Measurements from ENCODE around the gene OTOP3.

Gene OTOP3

GRCh38 chr17:74916136-74916850, 19.4 kb upstream of the OTOP3 start:
- DNase-seq (ENCODE audit: low spot score), result no peak

- DNase-seq (ENCODE audit: low spot score), result no peak
Observed at GRCh38 chr17:74916851-74917199, 18.9 kb upstream of the OTOP3 start.

- DNase-seq (ENCODE audit: low spot score), result no peak
Observed at GRCh38 chr17:74917430-74917829, 18.3 kb upstream of the OTOP3 start.

GRCh38 chr17:74918906-74919305, 16.8 kb upstream of the OTOP3 start:
- no peak for DNase-seq (ENCODE audit: low spot score)

- peak; percentile 77 for DNase-seq (ENCODE audit: low spot score)
Observed at GRCh38 chr17:74919440-74920305, 16.0 kb upstream of the OTOP3 start.

GRCh38 chr17:74920306-74920620, 15.4 kb upstream of the OTOP3 start:
- DNase-seq (ENCODE audit: low spot score), result no peak

GRCh38 chr17:74920642-74921025, 15.1 kb upstream of the OTOP3 start:
- DNase-seq (ENCODE audit: low spot score), result no peak

GRCh38 chr17:74921026-74921681, 14.5 kb upstream of the OTOP3 start:
- no peak for DNase-seq (ENCODE audit: low spot score)

GRCh38 chr17:74921769-74922168, 13.9 kb upstream of the OTOP3 start:
- DNase-seq (ENCODE audit: low spot score), result no peak

- no peak for DNase-seq (ENCODE audit: low spot score)
Observed at GRCh38 chr17:74922172-74922571, 13.5 kb upstream of the OTOP3 start.

GRCh38 chr17:74922694-74923537, 12.8 kb upstream of the OTOP3 start, which contains the start of gene USH1G:
TSS of gene USH1G (minus strand) at chr17:74923255. CDS start at chr17:74923073, 182 bp downstream.
- no peak for DNase-seq (ENCODE audit: low spot score)

GRCh38 chr17:74923538-74924249, 12.0 kb upstream of the OTOP3 start:
- DNase-seq (ENCODE audit: low spot score), result peak; percentile 43

- DNase-seq (ENCODE audit: low spot score), result no peak
Observed at GRCh38 chr17:74924250-74924948, 11.3 kb upstream of the OTOP3 start, which contains the start of gene OTOP2. TSS of gene OTOP2 (plus strand) at chr17:74924273. CDS start at chr17:74924633, 360 bp downstream.

GRCh38 chr17:74925242-74925641, 10.5 kb upstream of the OTOP3 start:
- no peak for DNase-seq (ENCODE audit: low spot score)

- no peak for DNase-seq (ENCODE audit: low spot score)
Observed at GRCh38 chr17:74928786-74929185, 6.9 kb upstream of the OTOP3 start.

- no peak for DNase-seq (ENCODE audit: low spot score)
Observed at GRCh38 chr17:74930535-74931036, 5.1 kb upstream of the OTOP3 start.

- no peak for DNase-seq (ENCODE audit: low spot score)
Observed at GRCh38 chr17:74935048-74935447, 650 bp upstream of the OTOP3 start.

GRCh38 chr17:74936470-74936799, 737 bp downstream of the OTOP3 start:
- DNase-seq (ENCODE audit: low spot score), result no peak

- no peak for DNase-seq (ENCODE audit: low spot score)
Observed at GRCh38 chr17:74937064-74938051, 1.7 kb downstream of the OTOP3 start.

All from SK-N-DZ (cell line).